8988T (cell line): ENCODE results near the gene PRR27.
"Not testable (repeated sequence)": the region's sequence is repeated elsewhere in the genome, so short reads cannot be mapped to it uniquely, and the experiment has no call there.

Experiments used
- DNase-seq: peaks from one replicate; pipeline ENCODE4 v3.0.0; 2011

PRR27 gene

DNA sequence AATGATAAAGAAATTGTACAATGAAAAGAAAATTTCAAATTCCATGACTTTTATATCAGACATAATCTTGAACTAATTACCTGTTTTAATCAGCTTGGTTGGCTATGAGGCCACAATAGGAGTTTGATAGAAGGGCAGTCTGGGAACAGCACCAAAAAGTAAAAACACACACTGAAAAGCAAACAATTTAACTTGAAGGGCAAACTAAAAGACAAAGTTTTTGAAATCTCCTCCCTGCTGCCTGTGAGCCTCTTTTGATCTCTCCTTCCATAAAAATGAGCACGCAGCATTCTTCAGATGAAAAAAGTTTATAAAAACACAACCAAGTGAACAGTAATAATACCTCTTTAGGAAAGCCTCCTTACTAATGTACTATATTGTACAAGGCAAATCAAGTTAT is 49.6 kb downstream of the PRR27 start:
- DNase-seq, result no peak

DNA sequence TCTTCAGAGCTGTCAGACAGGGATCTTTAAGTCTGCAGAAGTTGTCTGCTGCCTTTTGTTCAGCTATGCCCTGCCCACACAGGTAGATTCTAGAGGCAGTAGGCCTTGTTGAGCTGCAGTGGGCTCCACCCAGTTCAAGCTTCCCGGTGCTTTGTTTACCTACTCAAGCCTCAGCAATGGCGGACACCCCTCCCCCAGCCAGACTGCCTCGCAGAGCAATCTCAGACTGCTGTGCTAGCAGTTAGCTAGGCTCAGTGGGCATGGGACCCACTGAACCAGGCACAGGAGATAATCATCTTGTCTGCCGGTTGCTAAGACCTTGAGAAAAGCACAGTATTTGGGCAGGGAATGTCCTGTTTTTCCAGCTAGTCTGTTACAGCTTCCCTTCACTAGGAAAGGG is 58.7 kb downstream of the PRR27 start:
- DNase-seq, result not testable (repeated sequence)
